IMR-90 (cell line): Measurements from ENCODE around the gene ABCC8. TPM values are rescaled to one million over a fixed set of nuclear protein-coding genes. Genes with fewer than 3 reads are reported as not detected.

ENCODE experiments used
- ATAC-seq: fragments of 200-7000 bp; cut with Tn5 transposase; 2 replicates; pipeline ENCODE4 v1.9.1; 2020; ENCODE audit warnings: low read depth, mild to moderate bottlenecking, moderate library complexity
- BruUV-seq: library from RNA; stranded (reverse); fragments of 400-500 nt; replicated peaks from 2 replicates; lab custom pipeline; 2021; lab: Mats Ljungman, UMichigan
- CTCF ChIA-PET: fragments of 300-600 bp; formaldehyde crosslinking; extraction: SDS; loops from one replicate; lab custom pipeline; 2021; ENCODE audit warnings: antibody characterized with exemption; lab: Yijun Ruan, JAX
- POLR2A ChIA-PET: fragments of 300-600 bp; sonication (Branson Sonifier 250); formaldehyde crosslinking; loops from one replicate; lab custom pipeline; 2022; ENCODE audit warnings: antibody characterized with exemption; ENCODE audit not compliant: unreplicated experiment; lab: Charles Lee
- DNase-seq: peaks from one replicate; pipeline ENCODE4 v3.0.0; 2013
- H2AFZ ChIP-seq: replicated peaks from 2 replicates; pipeline ENCODE3; 2013; ENCODE audit warnings: low read length, mild to moderate bottlenecking; ENCODE audit not compliant: poor library complexity
- H2AK5ac ChIP-seq: 2 replicates; pipeline ENCODE4 v1.6.1; 2013; ENCODE audit warnings: low read depth, low read length, inconsistent platforms
- H2AK9ac ChIP-seq: replicated peaks from 2 replicates; pipeline ENCODE3; 2013; ENCODE audit warnings: mild to moderate bottlenecking, low read depth, low read length, moderate library complexity; ENCODE audit not compliant: poor library complexity
- H2BK120ac ChIP-seq: 2 replicates; pipeline ENCODE4 v1.6.1; 2013; ENCODE audit warnings: low read depth, low read length, inconsistent platforms
- H2BK15ac ChIP-seq: 3 replicates; pipeline ENCODE4 v1.6.1; 2013; ENCODE audit warnings: low read depth, low read length, inconsistent platforms
- H2BK20ac ChIP-seq: 2 replicates; pipeline ENCODE4 v1.6.1; 2013; ENCODE audit warnings: low read depth, mild to moderate bottlenecking, inconsistent platforms, low read length, moderate library complexity
- H2BK5ac ChIP-seq: 2 replicates; pipeline ENCODE4 v1.6.1; 2013; ENCODE audit warnings: mild to moderate bottlenecking, low read depth, low read length, inconsistent platforms; ENCODE audit not compliant: poor library complexity, severe bottlenecking
- H3K14ac ChIP-seq: replicated peaks from 2 replicates; pipeline ENCODE4 v1.6.1; 2013; ENCODE audit warnings: low read depth, low read length, inconsistent platforms
- H3K18ac ChIP-seq: 2 replicates; pipeline ENCODE4 v1.6.1; 2013; ENCODE audit warnings: low read depth, low read length, control low read depth
- H3K23ac ChIP-seq: 2 replicates; pipeline ENCODE4 v1.6.1; 2013; ENCODE audit warnings: low read depth, low read length, inconsistent platforms
- H3K27ac ChIP-seq: 2 replicates; pipeline ENCODE4 v1.5.1; 2013; ENCODE audit warnings: mild to moderate bottlenecking, control low read depth, low read length; ENCODE audit not compliant: insufficient read depth
- H3K27me3 ChIP-seq: 2 replicates; pipeline ENCODE4 v1.6.1; 2013; ENCODE audit warnings: low read length; ENCODE audit not compliant: control insufficient read depth, insufficient read depth
- H3K36me3 ChIP-seq: 2 replicates; pipeline ENCODE4 v1.6.1; 2013; ENCODE audit warnings: low read length, mixed read lengths; ENCODE audit not compliant: control insufficient read depth, insufficient read depth
- H3K4ac ChIP-seq: 2 replicates; pipeline ENCODE4 v1.6.1; 2013; ENCODE audit warnings: low read depth, low read length, inconsistent platforms
- H3K4me1 ChIP-seq: 2 replicates; pipeline ENCODE4 v1.6.1; 2013; ENCODE audit warnings: low read length, mixed read lengths; ENCODE audit not compliant: control insufficient read depth, insufficient read depth
- H3K4me2 ChIP-seq: 2 replicates; pipeline ENCODE4 v1.6.1; 2013; ENCODE audit warnings: low read depth, mild to moderate bottlenecking, control low read depth, low read length, moderate library complexity
- H3K4me3 ChIP-seq: 2 replicates; pipeline ENCODE4 v1.5.1; 2013; ENCODE audit warnings: low read depth, mild to moderate bottlenecking, control low read depth, low read length, moderate library complexity; ENCODE audit not compliant: insufficient read depth
- H3K56ac ChIP-seq: 2 replicates; pipeline ENCODE4 v1.6.1; 2013; ENCODE audit warnings: low read length, inconsistent platforms; ENCODE audit not compliant: insufficient read depth; ENCODE audit errors: extremely low read depth
- H3K79me1 ChIP-seq, 2 experiments: 2 replicates each; pipeline ENCODE4 v1.6.1; 2013; ENCODE audit warnings: low read length in 2 of 2, inconsistent platforms in 1 of 2, low read depth in 1 of 2
- H3K9ac ChIP-seq: 2 replicates; pipeline ENCODE4 v1.6.1; 2013; ENCODE audit warnings: low read depth, low read length, control low read depth
- H3K9me1 ChIP-seq: 2 replicates; pipeline ENCODE4 v1.6.1; 2013; ENCODE audit warnings: low read length, inconsistent platforms; ENCODE audit not compliant: insufficient read depth
- H3K9me3 ChIP-seq: 2 replicates; pipeline ENCODE4 v1.6.1; 2013; ENCODE audit warnings: low read length; ENCODE audit not compliant: control insufficient read depth, insufficient read depth
- H4K20me1 ChIP-seq: 2 replicates; pipeline ENCODE4 v1.6.1; 2013; ENCODE audit warnings: low read length, inconsistent platforms; ENCODE audit not compliant: insufficient read depth
- H4K5ac ChIP-seq: 2 replicates; pipeline ENCODE4 v1.6.1; 2013; ENCODE audit warnings: mild to moderate bottlenecking, low read depth, low read length, control low read depth
- H4K8ac ChIP-seq, 2 experiments: 2 replicates each; pipeline ENCODE4 v1.6.1; 2013; ENCODE audit warnings: low read depth in 2 of 2, low read length in 2 of 2, control low read depth in 1 of 2, inconsistent platforms in 1 of 2
- H4K91ac ChIP-seq: 2 replicates; pipeline ENCODE4 v1.6.1; 2013; ENCODE audit warnings: low read depth, low read length, inconsistent platforms; ENCODE audit not compliant: insufficient read depth
- MXI1 ChIP-seq: IDR thresholded peaks from 2 replicates; pipeline ENCODE4 v1.6.1; 2012; ENCODE audit warnings: low read depth, mild to moderate bottlenecking, low read length, moderate library complexity, borderline replicate concordance
- NFE2L2 ChIP-seq: fragments of 150-350 bp; IDR thresholded peaks from 2 replicates; pipeline ENCODE4 v1.6.1; 2016; ENCODE audit warnings: low read depth, mild to moderate bottlenecking, low read length
- POLR2A ChIP-seq: IDR thresholded peaks from 2 replicates; pipeline ENCODE4 v1.6.1; 2012; ENCODE audit warnings: mild to moderate bottlenecking, low read depth, low read length
- WGBS, 2 experiments: methylation state at CpG; one replicate each; pipeline versions ENCODE4 v1.1.5 to v1.1.7; 2013; ENCODE audit warnings: missing lambda C conversion rate in 2 of 2; ENCODE audit not compliant: insufficient read length in 1 of 2; ENCODE audit errors: extremely low coverage in 2 of 2; 5-methylcytosine and 5-hydroxymethylcytosine counted together
- dilution Hi-C: fragments of 300-500 bp; cut with HindIII; formaldehyde crosslinking; loops from one replicate; pipeline ENCODE4 v1.14.3; 2018; ENCODE audit warnings: low sequenced_read_pairs; ENCODE audit not compliant: unreplicated experiment
- in situ Hi-C: fragments of 300-500 bp; cut with MboI; formaldehyde crosslinking; loops from 3 replicates; pipeline ENCODE4 v1.14.3; 2019; ENCODE audit warnings: low sequenced_read_pairs, inconsistent platforms, mixed read lengths
- intact Hi-C: fragments of 100-400 bp; cut with micrococcal nuclease; formaldehyde crosslinking; loops from 2 replicates; pipeline ENCODE4 v1.10.0; 2022
- polyA plus RNA-seq, 3 experiments: library from polyadenylated mRNA; depleted of rRNA; stranded (reverse); fragments of >200 nt; gene quantifications; 2 replicates each; pipeline ENCODE4 v1.2.3, GENCODE V29; 2012; ENCODE audit warnings: low replicate concordance in 1 of 3
- total RNA-seq: library from RNA; depleted of rRNA; stranded (reverse); fragments of >200 nt; gene quantifications from 2 replicates; pipeline ENCODE4 v1.2.3, GENCODE V29; 2012

Gene ABCC8
- total and polyA plus RNA-seq, 2 of the 4 experiments (the other 2 are of a cell fraction): not detected

GRCh38 chr11:17352950-17353820 is 123.5 kb downstream of the ABCC8 start:
- Histone ChIP-seq H3K56ac (peak overlapping the region; percentile 74), H2AFZ (peak overlapping the region; percentile 93), H3K18ac (no peak overlapping the region; the same call in 1 of the 2 replicates), H4K8ac (peak overlapping the region; percentile 7 to 71; a peak in 2 of 4 replicates), H3K9ac (peak overlapping the region; percentile 69), H3K27ac (peak overlapping the region; percentile 59), H3K27me3 (no peaks in the 10 kb centered on the region), H2BK120ac (peak overlapping the region; percentile 18; the same call in 1 of the 2 replicates), H3K23ac (peak overlapping the region; percentile 4; the same call in 1 of the 2 replicates), H3K9me1 (no peaks in the 10 kb centered on the region), H2BK20ac (no peak overlapping the region), H3K4me2 (peak overlapping the region; percentile 100), H4K91ac (0 out of 2 replicates have a peak overlapping the region, but pooled peaks have one; percentile 36), H2AK5ac (no peak overlapping the region), H4K20me1 (no peaks in the 10 kb centered on the region), H2BK5ac (peak overlapping the region; percentile 48), H3K14ac (peak overlapping the region; percentile 87; the same call in 1 of the 2 replicates), H3K4ac (peak overlapping the region; percentile 60), H3K4me3 (peak overlapping the region; percentile 74), H2BK15ac (no peak overlapping the region), H4K5ac (0 out of 2 replicates have a peak overlapping the region, but pooled peaks have one; percentile 38), H3K4me1 (peaks cover 2% of the 10 kb centered on the region), H2AK9ac (peak overlapping the region; percentile 74), H3K9me3 (no peaks in the 10 kb centered on the region), H3K79me1 (peaks cover 0 to 4% of the 10 kb centered on the region in 2 experiments; a peak in 1 of 4 replicates), H3K36me3 (no peaks in the 10 kb centered on the region; the same call in 1 of the 2 replicates)
- POLR2A ChIA-PET: interaction anchor here (0.6 kb wide), 1 partner anchor 150 kb away, joined by 3 read pairs; no protein-coding TSS in a partner anchor
- BruUV-seq: TSS peak; percentile 31
- ATAC-seq: peak; percentile 78
- peak; percentile 59; the same call in 1 of the 2 replicates for TF ChIP-seq POLR2A
- TF ChIP-seq MXI1: peak; percentile 85; the same call in 1 of the 2 replicates
- no peak for TF ChIP-seq NFE2L2
- DNase-seq: peak; percentile 76
- CTCF ChIA-PET: interaction anchor here (0.6 to 3.3 kb wide), 5 partner anchors 9 to 175 kb away, joined by 3 to 9 read pairs (median 4); no protein-coding TSS in a partner anchor
- dilution Hi-C loops: no loop called here
- 0% methylated on average over 14 of the region's 69 CpGs; no CpG with 5 or more reads in 1 of the 2 experiments for WGBS, 2 experiments
- in situ Hi-C loops: no loop called here
- intact Hi-C loops: loop anchor here (1.0 to 5.0 kb wide), 2 partner anchors 76 to 123 kb away; partner anchors contain the start of gene NUCB2
